WTC11 (cell line): ENCODE measurements around the gene ERMP1. TPM values are rescaled to one million over a fixed set of nuclear protein-coding genes. Genes with fewer than 3 reads are reported as not detected.
A peak's percentile ranks its signal among the peaks of the same experiment; 100 is the strongest.

Source experiments
- ATAC-seq: fragments of 200-7000 bp; cut with Tn5 transposase; 2 replicates; pipeline ENCODE4 v1.10.0; 2021; ENCODE audit warnings: mild to moderate bottlenecking, moderate library complexity
- CTCF ChIA-PET: fragments of 300-600 bp; sonication (Branson Sonifier 250); formaldehyde crosslinking; loops from one replicate; lab custom pipeline; 2021; ENCODE audit warnings: antibody characterized with exemption; lab: Charles Lee
- POLR2A ChIA-PET: fragments of 350-600 bp; sonication (Branson Sonifier 250); formaldehyde crosslinking; loops from one replicate; lab custom pipeline; 2021; ENCODE audit warnings: antibody characterized with exemption; lab: Charles Lee
- DNase-seq: peaks from one replicate; pipeline ENCODE4 v3.0.0; 2021; ENCODE audit warnings: low spot score
- H3K27ac Mint-ChIP-seq: 2 replicates; pipeline ENCODE4 v1.8.0; 2021; ENCODE audit warnings: mixed read lengths
- H3K27me3 Mint-ChIP-seq: 2 replicates; pipeline ENCODE4 v1.8.0; 2021; ENCODE audit warnings: low read depth, mild to moderate bottlenecking, moderate library complexity, mixed read lengths
- H3K36me3 Mint-ChIP-seq: 2 replicates; pipeline ENCODE4 v1.8.0; 2021; ENCODE audit warnings: mixed read lengths
- H3K4me1 Mint-ChIP-seq: 2 replicates; pipeline ENCODE4 v1.8.0; 2022; ENCODE audit warnings: mixed read lengths
- H3K4me3 Mint-ChIP-seq: 2 replicates; pipeline ENCODE4 v1.8.0; 2021; ENCODE audit warnings: mild to moderate bottlenecking, moderate library complexity, mixed read lengths
- H3K9me3 Mint-ChIP-seq: 2 replicates; pipeline ENCODE4 v1.8.0; 2021; ENCODE audit warnings: mixed read lengths
- ELF4 ChIP-seq: sonication (generic); formaldehyde crosslinking; IDR thresholded peaks from 2 replicates; pipeline ENCODE4 v1.8.1; 2022; ENCODE audit warnings: low read depth, mild to moderate bottlenecking, moderate library complexity, missing genetic modification reagents
- FOXP1 ChIP-seq: sonication (generic); formaldehyde crosslinking; IDR thresholded peaks from 2 replicates; pipeline ENCODE4 v1.8.0; 2022; ENCODE audit warnings: missing genetic modification reagents, mild to moderate bottlenecking, moderate library complexity, borderline replicate concordance
- JUN ChIP-seq: sonication (generic); formaldehyde crosslinking; IDR thresholded peaks from 2 replicates; pipeline ENCODE4 v1.8.0; 2023; ENCODE audit warnings: mild to moderate bottlenecking, missing genetic modification reagents
- NFYB ChIP-seq: sonication (generic); formaldehyde crosslinking; conservative IDR thresholded peaks from 2 replicates; pipeline ENCODE4 v1.8.0; 2022; ENCODE audit warnings: low read depth, missing genetic modification reagents
- OVOL2 ChIP-seq: fragments of 250-450 bp; sonication (Bioruptor Pico); IDR thresholded peaks from 2 replicates; pipeline ENCODE4 v1.9.0; 2021; ENCODE audit warnings: mild to moderate bottlenecking, borderline replicate concordance
- PRRX2 ChIP-seq: fragments of 250-450 bp; sonication (Bioruptor Pico); IDR thresholded peaks from 2 replicates; pipeline ENCODE4 v1.8.0; 2021; ENCODE audit warnings: mild to moderate bottlenecking
- SOX15 ChIP-seq: fragments of 250-450 bp; sonication (Bioruptor Pico); IDR thresholded peaks from 2 replicates; pipeline ENCODE4 v1.9.0; 2021; ENCODE audit warnings: mild to moderate bottlenecking
- SP1 ChIP-seq: sonication (generic); formaldehyde crosslinking; conservative IDR thresholded peaks from 2 replicates; pipeline ENCODE4 v1.8.1; 2022; ENCODE audit warnings: missing genetic modification reagents
- ZNF396 ChIP-seq: fragments of 250-450 bp; sonication (Bioruptor Pico); IDR thresholded peaks from 2 replicates; pipeline ENCODE4 v1.8.0; 2021; ENCODE audit warnings: mild to moderate bottlenecking, moderate library complexity, borderline replicate concordance
- total RNA-seq: library from RNA; stranded (reverse); gene quantifications from 3 replicates; pipeline ENCODE4 v1.2.3, GENCODE V29; 2021
- TF ChIP-seq, protein P1 (sequence below): sonication (generic); formaldehyde crosslinking; IDR thresholded peaks from 2 replicates; pipeline ENCODE4 v1.8.1; 2022; ENCODE audit warnings: mild to moderate bottlenecking, moderate library complexity, missing genetic modification reagents
- TF ChIP-seq, protein P2 (sequence below): fragments of 250-450 bp; sonication (Bioruptor Pico); IDR thresholded peaks from 2 replicates; pipeline ENCODE4 v1.9.0; 2021; ENCODE audit warnings: mild to moderate bottlenecking
- TF ChIP-seq, protein P3 (sequence below): sonication (generic); formaldehyde crosslinking; IDR thresholded peaks from 2 replicates; pipeline ENCODE4 v1.8.1; 2023; ENCODE audit warnings: mild to moderate bottlenecking, missing genetic modification reagents
- TF ChIP-seq, protein P4 (sequence below): sonication (generic); formaldehyde crosslinking; IDR thresholded peaks from 2 replicates; pipeline ENCODE4 v1.8.1; 2023; ENCODE audit warnings: mild to moderate bottlenecking, moderate library complexity, missing genetic modification reagents
- TF ChIP-seq, protein P5 (sequence below): fragments of 250-450 bp; sonication (Bioruptor Pico); IDR thresholded peaks from 2 replicates; pipeline ENCODE4 v2.1.2; 2022; ENCODE audit warnings: mild to moderate bottlenecking, moderate library complexity
- TF ChIP-seq, protein P6 (sequence below): sonication (generic); formaldehyde crosslinking; IDR thresholded peaks from 2 replicates; pipeline ENCODE4 v1.8.1; 2022; ENCODE audit warnings: mild to moderate bottlenecking, missing genetic modification reagents, moderate library complexity, borderline replicate concordance
- TF ChIP-seq, protein P7 (sequence below): sonication (generic); formaldehyde crosslinking; IDR thresholded peaks from 2 replicates; pipeline ENCODE4 v1.8.0; 2023; ENCODE audit warnings: missing genetic modification reagents, mild to moderate bottlenecking, borderline replicate concordance
- TF ChIP-seq, protein P8 (sequence below): fragments of 200-600 bp; IDR thresholded peaks from 2 replicates; pipeline ENCODE4 v1.8.0; 2022; ENCODE audit warnings: antibody characterized with exemption
- TF ChIP-seq, protein P9 (sequence below): sonication (generic); formaldehyde crosslinking; IDR thresholded peaks from 2 replicates; pipeline ENCODE4 v1.8.0; 2022; ENCODE audit warnings: mild to moderate bottlenecking, missing genetic modification reagents

Gene ERMP1
- total RNA-seq, 1 experiment from 2014 or later, result 25.4 TPM

DNA sequence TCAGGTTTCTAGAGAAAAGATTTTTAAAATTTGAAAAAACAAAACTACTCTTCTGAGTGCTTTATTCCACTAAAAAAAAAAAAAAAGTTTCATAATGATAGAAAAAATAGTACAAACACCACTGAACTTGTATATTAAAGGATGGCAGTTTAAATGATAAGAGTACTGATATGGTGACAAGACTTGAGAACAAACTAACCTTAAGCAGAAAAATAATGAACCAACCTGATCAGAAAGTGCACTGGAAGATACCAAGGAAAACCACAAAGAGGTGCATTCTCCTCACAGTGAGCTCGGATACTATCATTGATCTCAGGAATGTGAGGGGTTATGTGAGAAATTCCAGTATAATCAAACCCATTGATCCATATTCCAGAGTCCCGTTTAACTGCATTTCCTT is 34.3 kb downstream of the ERMP1 start (continued):
- TF ChIP-seq, protein P1, sequence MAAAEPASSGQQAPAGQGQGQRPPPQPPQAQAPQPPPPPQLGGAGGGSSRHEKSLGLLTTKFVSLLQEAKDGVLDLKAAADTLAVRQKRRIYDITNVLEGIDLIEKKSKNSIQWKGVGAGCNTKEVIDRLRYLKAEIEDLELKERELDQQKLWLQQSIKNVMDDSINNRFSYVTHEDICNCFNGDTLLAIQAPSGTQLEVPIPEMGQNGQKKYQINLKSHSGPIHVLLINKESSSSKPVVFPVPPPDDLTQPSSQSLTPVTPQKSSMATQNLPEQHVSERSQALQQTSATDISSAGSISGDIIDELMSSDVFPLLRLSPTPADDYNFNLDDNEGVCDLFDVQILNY (CRISPR knock-in tag), result no peak
- TF ChIP-seq, protein P2, sequence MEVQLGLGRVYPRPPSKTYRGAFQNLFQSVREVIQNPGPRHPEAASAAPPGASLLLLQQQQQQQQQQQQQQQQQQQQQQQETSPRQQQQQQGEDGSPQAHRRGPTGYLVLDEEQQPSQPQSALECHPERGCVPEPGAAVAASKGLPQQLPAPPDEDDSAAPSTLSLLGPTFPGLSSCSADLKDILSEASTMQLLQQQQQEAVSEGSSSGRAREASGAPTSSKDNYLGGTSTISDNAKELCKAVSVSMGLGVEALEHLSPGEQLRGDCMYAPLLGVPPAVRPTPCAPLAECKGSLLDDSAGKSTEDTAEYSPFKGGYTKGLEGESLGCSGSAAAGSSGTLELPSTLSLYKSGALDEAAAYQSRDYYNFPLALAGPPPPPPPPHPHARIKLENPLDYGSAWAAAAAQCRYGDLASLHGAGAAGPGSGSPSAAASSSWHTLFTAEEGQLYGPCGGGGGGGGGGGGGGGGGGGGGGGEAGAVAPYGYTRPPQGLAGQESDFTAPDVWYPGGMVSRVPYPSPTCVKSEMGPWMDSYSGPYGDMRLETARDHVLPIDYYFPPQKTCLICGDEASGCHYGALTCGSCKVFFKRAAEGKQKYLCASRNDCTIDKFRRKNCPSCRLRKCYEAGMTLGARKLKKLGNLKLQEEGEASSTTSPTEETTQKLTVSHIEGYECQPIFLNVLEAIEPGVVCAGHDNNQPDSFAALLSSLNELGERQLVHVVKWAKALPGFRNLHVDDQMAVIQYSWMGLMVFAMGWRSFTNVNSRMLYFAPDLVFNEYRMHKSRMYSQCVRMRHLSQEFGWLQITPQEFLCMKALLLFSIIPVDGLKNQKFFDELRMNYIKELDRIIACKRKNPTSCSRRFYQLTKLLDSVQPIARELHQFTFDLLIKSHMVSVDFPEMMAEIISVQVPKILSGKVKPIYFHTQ (CRISPR knock-in tag), result no peak
- TF ChIP-seq, protein P3, sequence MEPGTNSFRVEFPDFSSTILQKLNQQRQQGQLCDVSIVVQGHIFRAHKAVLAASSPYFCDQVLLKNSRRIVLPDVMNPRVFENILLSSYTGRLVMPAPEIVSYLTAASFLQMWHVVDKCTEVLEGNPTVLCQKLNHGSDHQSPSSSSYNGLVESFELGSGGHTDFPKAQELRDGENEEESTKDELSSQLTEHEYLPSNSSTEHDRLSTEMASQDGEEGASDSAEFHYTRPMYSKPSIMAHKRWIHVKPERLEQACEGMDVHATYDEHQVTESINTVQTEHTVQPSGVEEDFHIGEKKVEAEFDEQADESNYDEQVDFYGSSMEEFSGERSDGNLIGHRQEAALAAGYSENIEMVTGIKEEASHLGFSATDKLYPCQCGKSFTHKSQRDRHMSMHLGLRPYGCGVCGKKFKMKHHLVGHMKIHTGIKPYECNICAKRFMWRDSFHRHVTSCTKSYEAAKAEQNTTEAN (CRISPR knock-in tag), result no peak
- TF ChIP-seq SP1 (CRISPR knock-in tag) (no peak), JUN (CRISPR knock-in tag) (no peak), OVOL2 (CRISPR knock-in tag) (no peak), PRRX2 (CRISPR knock-in tag) (no peak)
- TF ChIP-seq, protein P4, sequence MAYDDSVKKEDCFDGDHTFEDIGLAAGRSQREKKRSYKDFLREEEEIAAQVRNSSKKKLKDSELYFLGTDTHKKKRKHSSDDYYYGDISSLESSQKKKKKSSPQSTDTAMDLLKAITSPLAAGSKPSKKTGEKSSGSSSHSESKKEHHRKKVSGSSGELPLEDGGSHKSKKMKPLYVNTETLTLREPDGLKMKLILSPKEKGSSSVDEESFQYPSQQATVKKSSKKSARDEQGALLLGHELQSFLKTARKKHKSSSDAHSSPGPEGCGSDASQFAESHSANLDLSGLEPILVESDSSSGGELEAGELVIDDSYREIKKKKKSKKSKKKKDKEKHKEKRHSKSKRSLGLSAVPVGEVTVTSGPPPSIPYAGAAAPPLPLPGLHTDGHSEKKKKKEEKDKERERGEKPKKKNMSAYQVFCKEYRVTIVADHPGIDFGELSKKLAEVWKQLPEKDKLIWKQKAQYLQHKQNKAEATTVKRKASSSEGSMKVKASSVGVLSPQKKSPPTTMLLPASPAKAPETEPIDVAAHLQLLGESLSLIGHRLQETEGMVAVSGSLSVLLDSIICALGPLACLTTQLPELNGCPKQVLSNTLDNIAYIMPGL (CRISPR knock-in tag), result no peak
- TF ChIP-seq, protein P5, sequence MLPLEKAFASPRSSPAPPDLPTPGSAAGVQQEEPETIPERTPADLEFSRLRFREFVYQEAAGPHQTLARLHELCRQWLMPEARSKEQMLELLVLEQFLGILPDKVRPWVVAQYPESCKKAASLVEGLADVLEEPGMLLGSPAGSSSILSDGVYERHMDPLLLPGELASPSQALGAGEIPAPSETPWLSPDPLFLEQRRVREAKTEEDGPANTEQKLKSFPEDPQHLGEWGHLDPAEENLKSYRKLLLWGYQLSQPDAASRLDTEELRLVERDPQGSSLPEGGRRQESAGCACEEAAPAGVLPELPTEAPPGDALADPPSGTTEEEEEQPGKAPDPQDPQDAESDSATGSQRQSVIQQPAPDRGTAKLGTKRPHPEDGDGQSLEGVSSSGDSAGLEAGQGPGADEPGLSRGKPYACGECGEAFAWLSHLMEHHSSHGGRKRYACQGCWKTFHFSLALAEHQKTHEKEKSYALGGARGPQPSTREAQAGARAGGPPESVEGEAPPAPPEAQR (CRISPR knock-in tag), result no peak

DNA sequence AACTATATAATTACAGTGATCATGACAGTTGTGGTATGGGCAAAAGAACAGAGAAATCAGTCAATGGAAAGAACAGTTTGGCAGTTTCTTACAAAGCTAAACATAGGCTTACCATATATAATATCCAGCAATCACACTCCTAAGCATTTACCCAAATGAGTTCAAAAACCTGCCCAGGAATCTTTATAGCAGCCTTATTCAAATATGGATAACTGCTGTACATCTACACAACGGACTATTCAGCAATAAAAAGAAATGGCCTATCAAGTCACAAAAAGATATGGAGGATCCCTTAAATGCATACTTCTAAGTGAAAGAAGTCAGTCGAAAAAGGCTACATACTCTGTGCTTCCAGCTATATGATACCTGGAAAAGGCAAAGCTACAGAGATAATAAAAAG is 36.6 kb downstream of the ERMP1 start:
- no peak overlapping the region for H3K4me3 Mint-ChIP-seq
- POLR2A ChIA-PET, result no interaction called here
- H3K9me3 Mint-ChIP-seq, result no peaks in the 10 kb centered on the region
- no peaks in the 10 kb centered on the region for H3K27me3 Mint-ChIP-seq
- H3K4me1 Mint-ChIP-seq, result no peaks in the 10 kb centered on the region
- peak overlapping the region; percentile 78 for H3K27ac Mint-ChIP-seq
- ATAC-seq (no peak), DNase-seq (no peak)
- CTCF ChIA-PET, result interaction anchor here (1.2 kb wide), 1 partner anchor 37 kb away, joined by 3 read pairs; the partner anchor contains the start of gene ERMP1
- H3K36me3 Mint-ChIP-seq, result peaks cover 17% of the 10 kb centered on the region
- TF ChIP-seq, protein P6, sequence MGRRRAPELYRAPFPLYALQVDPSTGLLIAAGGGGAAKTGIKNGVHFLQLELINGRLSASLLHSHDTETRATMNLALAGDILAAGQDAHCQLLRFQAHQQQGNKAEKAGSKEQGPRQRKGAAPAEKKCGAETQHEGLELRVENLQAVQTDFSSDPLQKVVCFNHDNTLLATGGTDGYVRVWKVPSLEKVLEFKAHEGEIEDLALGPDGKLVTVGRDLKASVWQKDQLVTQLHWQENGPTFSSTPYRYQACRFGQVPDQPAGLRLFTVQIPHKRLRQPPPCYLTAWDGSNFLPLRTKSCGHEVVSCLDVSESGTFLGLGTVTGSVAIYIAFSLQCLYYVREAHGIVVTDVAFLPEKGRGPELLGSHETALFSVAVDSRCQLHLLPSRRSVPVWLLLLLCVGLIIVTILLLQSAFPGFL (CRISPR knock-in tag), result no peak
- TF ChIP-seq FOXP1 (CRISPR knock-in tag) (no peak), SOX15 (no peak), NFYB (CRISPR knock-in tag) (no peak), ELF4 (CRISPR knock-in tag) (no peak), ZNF396 (no peak), PRRX2 (CRISPR knock-in tag) (no peak)
- TF ChIP-seq, protein P7, sequence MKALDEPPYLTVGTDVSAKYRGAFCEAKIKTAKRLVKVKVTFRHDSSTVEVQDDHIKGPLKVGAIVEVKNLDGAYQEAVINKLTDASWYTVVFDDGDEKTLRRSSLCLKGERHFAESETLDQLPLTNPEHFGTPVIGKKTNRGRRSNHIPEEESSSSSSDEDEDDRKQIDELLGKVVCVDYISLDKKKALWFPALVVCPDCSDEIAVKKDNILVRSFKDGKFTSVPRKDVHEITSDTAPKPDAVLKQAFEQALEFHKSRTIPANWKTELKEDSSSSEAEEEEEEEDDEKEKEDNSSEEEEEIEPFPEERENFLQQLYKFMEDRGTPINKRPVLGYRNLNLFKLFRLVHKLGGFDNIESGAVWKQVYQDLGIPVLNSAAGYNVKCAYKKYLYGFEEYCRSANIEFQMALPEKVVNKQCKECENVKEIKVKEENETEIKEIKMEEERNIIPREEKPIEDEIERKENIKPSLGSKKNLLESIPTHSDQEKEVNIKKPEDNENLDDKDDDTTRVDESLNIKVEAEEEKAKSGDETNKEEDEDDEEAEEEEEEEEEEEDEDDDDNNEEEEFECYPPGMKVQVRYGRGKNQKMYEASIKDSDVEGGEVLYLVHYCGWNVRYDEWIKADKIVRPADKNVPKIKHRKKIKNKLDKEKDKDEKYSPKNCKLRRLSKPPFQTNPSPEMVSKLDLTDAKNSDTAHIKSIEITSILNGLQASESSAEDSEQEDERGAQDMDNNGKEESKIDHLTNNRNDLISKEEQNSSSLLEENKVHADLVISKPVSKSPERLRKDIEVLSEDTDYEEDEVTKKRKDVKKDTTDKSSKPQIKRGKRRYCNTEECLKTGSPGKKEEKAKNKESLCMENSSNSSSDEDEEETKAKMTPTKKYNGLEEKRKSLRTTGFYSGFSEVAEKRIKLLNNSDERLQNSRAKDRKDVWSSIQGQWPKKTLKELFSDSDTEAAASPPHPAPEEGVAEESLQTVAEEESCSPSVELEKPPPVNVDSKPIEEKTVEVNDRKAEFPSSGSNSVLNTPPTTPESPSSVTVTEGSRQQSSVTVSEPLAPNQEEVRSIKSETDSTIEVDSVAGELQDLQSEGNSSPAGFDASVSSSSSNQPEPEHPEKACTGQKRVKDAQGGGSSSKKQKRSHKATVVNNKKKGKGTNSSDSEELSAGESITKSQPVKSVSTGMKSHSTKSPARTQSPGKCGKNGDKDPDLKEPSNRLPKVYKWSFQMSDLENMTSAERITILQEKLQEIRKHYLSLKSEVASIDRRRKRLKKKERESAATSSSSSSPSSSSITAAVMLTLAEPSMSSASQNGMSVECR (CRISPR knock-in tag), result no peak
- TF ChIP-seq, protein P8, sequence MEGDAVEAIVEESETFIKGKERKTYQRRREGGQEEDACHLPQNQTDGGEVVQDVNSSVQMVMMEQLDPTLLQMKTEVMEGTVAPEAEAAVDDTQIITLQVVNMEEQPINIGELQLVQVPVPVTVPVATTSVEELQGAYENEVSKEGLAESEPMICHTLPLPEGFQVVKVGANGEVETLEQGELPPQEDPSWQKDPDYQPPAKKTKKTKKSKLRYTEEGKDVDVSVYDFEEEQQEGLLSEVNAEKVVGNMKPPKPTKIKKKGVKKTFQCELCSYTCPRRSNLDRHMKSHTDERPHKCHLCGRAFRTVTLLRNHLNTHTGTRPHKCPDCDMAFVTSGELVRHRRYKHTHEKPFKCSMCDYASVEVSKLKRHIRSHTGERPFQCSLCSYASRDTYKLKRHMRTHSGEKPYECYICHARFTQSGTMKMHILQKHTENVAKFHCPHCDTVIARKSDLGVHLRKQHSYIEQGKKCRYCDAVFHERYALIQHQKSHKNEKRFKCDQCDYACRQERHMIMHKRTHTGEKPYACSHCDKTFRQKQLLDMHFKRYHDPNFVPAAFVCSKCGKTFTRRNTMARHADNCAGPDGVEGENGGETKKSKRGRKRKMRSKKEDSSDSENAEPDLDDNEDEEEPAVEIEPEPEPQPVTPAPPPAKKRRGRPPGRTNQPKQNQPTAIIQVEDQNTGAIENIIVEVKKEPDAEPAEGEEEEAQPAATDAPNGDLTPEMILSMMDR, result no peak
- TF ChIP-seq, protein P9, sequence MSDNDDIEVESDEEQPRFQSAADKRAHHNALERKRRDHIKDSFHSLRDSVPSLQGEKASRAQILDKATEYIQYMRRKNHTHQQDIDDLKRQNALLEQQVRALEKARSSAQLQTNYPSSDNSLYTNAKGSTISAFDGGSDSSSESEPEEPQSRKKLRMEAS (CRISPR knock-in tag), result no peak
